ENCODE data around the gene OR52D1. TPM values are rescaled to one million over a fixed set of nuclear protein-coding genes. Genes with fewer than 3 reads are reported as not detected.

The OR52D1 gene
- total and polyA plus RNA-seq, 2 of the 4 experiments (the other 2 are of a cell fraction) = not detected

GRCh38 chr11:5508605-5509004 is 20.1 kb downstream of the OR52D1 start:
- ChIA-PET POLR2A (ENCODE audit: unreplicated experiment) (no interaction called here), CTCF (no interaction called here)
- no peak overlapping the region for H2AK5ac ChIP-seq (ENCODE audit: low read depth, low read length)
- no peak overlapping the region for H3K56ac ChIP-seq (ENCODE audit: extremely low read depth, insufficient read depth, low read length)
- H2BK15ac ChIP-seq (ENCODE audit: low read depth, low read length) = no peak overlapping the region
- H2AFZ ChIP-seq (replicated peaks; ENCODE audit: low read length, poor library complexity) = peak overlapping the region; percentile 14
- H4K91ac ChIP-seq (ENCODE audit: insufficient read depth, low read depth, low read length) = no peak overlapping the region
- dilution Hi-C loops (cut with HindIII; ENCODE audit: low sequenced_read_pairs, unreplicated experiment) = no loop called here
- H3K79me1 ChIP-seq (ENCODE audit: low read depth in 1 of 2, low read length in 2 of 2) = no peaks in the 10 kb centered on the region
- BruUV-seq (replicated peaks) = no TSS peak
- intact Hi-C loops (cut with micrococcal nuclease) = no loop called here
- H3K9me3 ChIP-seq (ENCODE audit: control insufficient read depth, insufficient read depth, low read length) = no peaks in the 10 kb centered on the region
- 80% methylated on average over 6 of the region's 8 CpGs; no CpG with 5 or more reads in 1 of the 2 experiments for WGBS, 2 experiments (ENCODE audit: extremely low coverage in 2 of 2, insufficient read length in 1 of 2)
- no peak overlapping the region for H3K4me3 ChIP-seq (ENCODE audit: insufficient read depth, low read depth, low read length)
- no peak overlapping the region for H2BK5ac ChIP-seq (ENCODE audit: low read depth, low read length, poor library complexity, severe bottlenecking)
- no peak overlapping the region for H3K23ac ChIP-seq (ENCODE audit: low read depth, low read length)
- no peaks in the 10 kb centered on the region for H4K20me1 ChIP-seq (ENCODE audit: insufficient read depth, low read length)
- H3K4me2 ChIP-seq (ENCODE audit: low read depth, low read length) = no peak overlapping the region
- no peak overlapping the region for H2BK120ac ChIP-seq (ENCODE audit: low read depth, low read length)
- H2BK20ac ChIP-seq (ENCODE audit: low read depth, low read length) = no peak overlapping the region
- no peak for DNase-seq
- no peaks in the 10 kb centered on the region for H3K4me1 ChIP-seq (ENCODE audit: control insufficient read depth, insufficient read depth, low read length)
- TF ChIP-seq MXI1 (IDR thresholded peaks at IDR 0.05; ENCODE audit: borderline replicate concordance, low read depth, low read length) (no peak), NFE2L2 (IDR thresholded peaks at IDR 0.05; ENCODE audit: low read depth, low read length) (no peak), RFX5 (IDR thresholded peaks at IDR 0.05; ENCODE audit: low read depth, low read length) (no peak), CHD1 (IDR thresholded peaks at IDR 0.05; ENCODE audit: low read depth, low read length) (no peak), CEBPB (IDR thresholded peaks at IDR 0.05; ENCODE audit: low read depth, low read length) (no peak), RCOR1 (IDR thresholded peaks at IDR 0.05; ENCODE audit: insufficient replicate concordance, low read length) (no peak)
- TF ChIP-seq, protein P1, sequence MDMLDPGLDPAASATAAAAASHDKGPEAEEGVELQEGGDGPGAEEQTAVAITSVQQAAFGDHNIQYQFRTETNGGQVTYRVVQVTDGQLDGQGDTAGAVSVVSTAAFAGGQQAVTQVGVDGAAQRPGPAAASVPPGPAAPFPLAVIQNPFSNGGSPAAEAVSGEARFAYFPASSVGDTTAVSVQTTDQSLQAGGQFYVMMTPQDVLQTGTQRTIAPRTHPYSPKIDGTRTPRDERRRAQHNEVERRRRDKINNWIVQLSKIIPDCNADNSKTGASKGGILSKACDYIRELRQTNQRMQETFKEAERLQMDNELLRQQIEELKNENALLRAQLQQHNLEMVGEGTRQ (IDR thresholded peaks at IDR 0.05; ENCODE audit: low read depth, low read length) = no peak
- H3K18ac ChIP-seq (ENCODE audit: low read depth, low read length) = no peak overlapping the region
- no peak overlapping the region for H3K4ac ChIP-seq (ENCODE audit: low read depth, low read length)
- no peak overlapping the region for H2AK9ac ChIP-seq (replicated peaks; ENCODE audit: low read depth, low read length, poor library complexity)
- H3K27me3 ChIP-seq (ENCODE audit: control insufficient read depth, insufficient read depth, low read length) = peaks cover 3% of the 10 kb centered on the region
- no peak for ATAC-seq (ENCODE audit: low read depth)
- H3K14ac ChIP-seq (replicated peaks; ENCODE audit: low read depth, low read length) = no peak overlapping the region
- H4K8ac ChIP-seq (ENCODE audit: low read depth in 2 of 2, low read length in 2 of 2) = no peak overlapping the region
- no peaks in the 10 kb centered on the region for H3K9me1 ChIP-seq (ENCODE audit: insufficient read depth, low read length)
- H3K36me3 ChIP-seq (ENCODE audit: control insufficient read depth, insufficient read depth, low read length) = no peaks in the 10 kb centered on the region
- no peak overlapping the region for H4K5ac ChIP-seq (ENCODE audit: low read depth, low read length)
- in situ Hi-C loops (cut with MboI; ENCODE audit: low sequenced_read_pairs) = no loop called here
- H3K27ac ChIP-seq (ENCODE audit: insufficient read depth, low read length) = no peak overlapping the region
- H3K9ac ChIP-seq (ENCODE audit: low read depth, low read length) = no peak overlapping the region

Data from IMR-90 (cell line).